ENCODE data around the gene DNAI2.

GRCh38 chr17:74250324-74250995 is 23.6 kb upstream of the DNAI2 start:
- TF ChIP-seq CTCF (IDR thresholded peaks at IDR 0.05) (no peak), POLR2A (IDR thresholded peaks at IDR 0.05) (no peak)
